SK-N-SH (cell line): Measurements from ENCODE around the gene MYO3A. TPM values are rescaled to one million over a fixed set of nuclear protein-coding genes. Genes with fewer than 3 reads are reported as not detected.

Source experiments
- CTCF ChIA-PET: fragments of 300-600, 350-600 bp; formaldehyde crosslinking; extraction: SDS; loops from one replicate; lab custom pipeline; 2021; lab: Yijun Ruan, JAX
- POLR2A ChIA-PET: fragments of 350-600 bp; sonication (Branson Sonifier 250); formaldehyde crosslinking; extraction: SDS; loops from one replicate; lab custom pipeline; 2020; ENCODE audit warnings: antibody characterized with exemption, inconsistent platforms; lab: Yijun Ruan, JAX
- DNase-seq: peaks from one replicate; pipeline ENCODE4 v3.0.0; 2012
- H2AFZ ChIP-seq: fragments of 200-600 bp; sonication (generic); 2 replicates; pipeline ENCODE4 v1.8.1; 2016; ENCODE audit warnings: antibody characterized with exemption, mild to moderate bottlenecking, low read depth
- H3F3A ChIP-seq: fragments of 200-600 bp; sonication (generic); replicated peaks from 2 replicates; pipeline ENCODE3; 2016; ENCODE audit warnings: antibody characterized with exemption, mild to moderate bottlenecking; ENCODE audit not compliant: insufficient read depth
- H3K27ac ChIP-seq, 2 experiments: fragments of 200-500 bp in 1 of 2; fragments of 200-600 bp in 1 of 2; sonication (Bioruptor generic) in 1 of 2; sonication (generic), shearing (Covaris generic) in 1 of 2; 2 replicates each; pipeline versions ENCODE4 v1.5.1 to v1.6.1; 2014 to 2016; ENCODE audit warnings: low read depth in 2 of 2, inconsistent platforms in 1 of 2, low read length in 1 of 2, mild to moderate bottlenecking in 1 of 2, mixed read lengths in 1 of 2
- H3K27me3 ChIP-seq: fragments of 200-600 bp; sonication (generic), shearing (Covaris generic); 2 replicates; pipeline ENCODE4 v1.6.1; 2016; ENCODE audit warnings: mixed run types; ENCODE audit not compliant: insufficient read depth
- H3K36me3 ChIP-seq, 2 experiments: fragments of 200-500 bp in 1 of 2; fragments of 200-600 bp in 1 of 2; sonication (Bioruptor generic) in 1 of 2; sonication (generic) in 1 of 2; replicated peaks in 1 of 2; 2 replicates each; pipeline versions ENCODE3 to v1.5.1; 2014 to 2016; ENCODE audit warnings: low read length in 1 of 2, mild to moderate bottlenecking in 1 of 2; ENCODE audit not compliant: insufficient read depth in 2 of 2, control insufficient read depth in 1 of 2
- H3K4me1 ChIP-seq, 2 experiments: fragments of 200-500 bp in 1 of 2; fragments of 200-600 bp in 1 of 2; sonication (Bioruptor generic) in 1 of 2; sonication (generic), shearing (Covaris generic) in 1 of 2; 2 replicates each; pipeline versions ENCODE4 v1.5.1 to v1.6.1; 2014 to 2016; ENCODE audit warnings: low read depth in 1 of 2, low read length in 1 of 2, mixed run types in 1 of 2; ENCODE audit not compliant: insufficient read depth in 2 of 2, control insufficient read depth in 1 of 2
- H3K4me2 ChIP-seq: fragments of 200-600 bp; sonication (generic), shearing (Covaris generic); 2 replicates; pipeline ENCODE4 v1.6.1; 2017; ENCODE audit warnings: mixed run types
- H3K4me3 ChIP-seq, 2 experiments: fragments of 200-500 bp in 1 of 2; fragments of 200-600 bp in 1 of 2; sonication (Bioruptor generic) in 1 of 2; sonication (generic), shearing (Covaris generic) in 1 of 2; 2 replicates each; pipeline versions ENCODE4 v1.5.1 to v1.8.1; 2014 to 2016; ENCODE audit warnings: low read depth in 2 of 2, inconsistent platforms in 1 of 2, low read length in 1 of 2, mild to moderate bottlenecking in 1 of 2, mixed read lengths in 1 of 2, moderate library complexity in 1 of 2
- H3K79me2 ChIP-seq: fragments of 200-600 bp; sonication (generic); 2 replicates; pipeline ENCODE4 v1.8.1; 2017; ENCODE audit warnings: mild to moderate bottlenecking; ENCODE audit not compliant: insufficient read depth
- H3K9ac ChIP-seq: fragments of 200-600 bp; sonication (generic); 2 replicates; pipeline ENCODE4 v1.6.1; 2017; ENCODE audit warnings: mixed run types
- H3K9me2 ChIP-seq: fragments of 200-600 bp; sonication (generic); 2 replicates; pipeline ENCODE4 v1.6.1; 2017; ENCODE audit warnings: mixed run types
- H3K9me3 ChIP-seq: fragments of 200-600 bp; sonication (generic); 2 replicates; pipeline ENCODE4 v1.6.1; 2017; ENCODE audit warnings: mixed run types, mild to moderate bottlenecking, moderate library complexity
- H4K20me1 ChIP-seq: fragments of 200-600 bp; sonication (generic); 2 replicates; pipeline ENCODE4 v1.6.1; 2017; ENCODE audit warnings: mild to moderate bottlenecking, mixed run types; ENCODE audit not compliant: insufficient read depth
- CHD2 ChIP-seq: fragments of 150-350 bp; IDR thresholded peaks from 2 replicates; pipeline ENCODE4 v1.6.1; 2018; ENCODE audit warnings: low read length; ENCODE audit not compliant: partially characterized antibody
- FOXJ3 ChIP-seq: sonication (generic); formaldehyde crosslinking; IDR thresholded peaks from 2 replicates; pipeline ENCODE4 v1.5.1; 2020; ENCODE audit warnings: mild to moderate bottlenecking, missing genetic modification reagents
- FOXM1 ChIP-seq: IDR thresholded peaks from 2 replicates; pipeline ENCODE4 v1.4.0; 2012; ENCODE audit warnings: low read depth, mild to moderate bottlenecking
- IRF3 ChIP-seq: fragments of 150-350 bp; IDR thresholded peaks from 2 replicates; pipeline ENCODE4 v1.6.1; 2016; ENCODE audit warnings: mild to moderate bottlenecking, low read depth, low read length
- NRF1 ChIP-seq: IDR thresholded peaks from 2 replicates; pipeline ENCODE4 v1.6.1; 2012; ENCODE audit warnings: low read depth, mild to moderate bottlenecking, low read length
- RCOR1 ChIP-seq: fragments of 150-350 bp; IDR thresholded peaks from 2 replicates; pipeline ENCODE4 v1.6.1; 2017; ENCODE audit warnings: antibody characterized with exemption, low read length
- REST ChIP-seq: IDR thresholded peaks from 2 replicates; pipeline ENCODE4 v1.6.1; 2012; ENCODE audit warnings: mild to moderate bottlenecking, low read depth, low read length, moderate library complexity
- RXRA ChIP-seq: IDR thresholded peaks from 2 replicates; pipeline ENCODE4 v1.4.0; 2012; ENCODE audit warnings: low read depth, mild to moderate bottlenecking, borderline replicate concordance
- TAF1 ChIP-seq: IDR thresholded peaks from 2 replicates; pipeline ENCODE4 v1.6.1; 2012; ENCODE audit warnings: low read depth, mild to moderate bottlenecking, low read length, moderate library complexity, borderline replicate concordance
- USF2 ChIP-seq: fragments of 150-350 bp; IDR thresholded peaks from 2 replicates; pipeline ENCODE4 v1.6.1; 2017; ENCODE audit warnings: antibody characterized with exemption, low read length, low read depth, borderline replicate concordance
- ZBTB33 ChIP-seq: IDR thresholded peaks from 2 replicates; pipeline ENCODE4 v1.4.0; 2012; ENCODE audit warnings: low read depth, borderline replicate concordance
- WGBS: methylation state at CpG from one replicate; pipeline ENCODE4 v1.1.6; 2017; ENCODE audit warnings: low lambda C conversion rate; 5-methylcytosine and 5-hydroxymethylcytosine counted together
- polyA plus RNA-seq, 3 experiments: library from polyadenylated mRNA; depleted of rRNA; stranded (reverse); fragments of >200 nt; gene quantifications; 2 replicates each; pipeline ENCODE4 v1.2.3, GENCODE V29; 2012

The MYO3A gene
- polyA plus RNA-seq, 1 of the 3 experiments (the other 2 are of a cell fraction), result not detected

GRCh38 chr10:26052326-26052725 is 118.3 kb downstream of the MYO3A start:
- Histone ChIP-seq H3K4me3 (no peak overlapping the region), H3K4me1 (no peaks in the 10 kb centered on the region), H3K36me3 (no peaks in the 10 kb centered on the region), H4K20me1 (no peaks in the 10 kb centered on the region), H3K27me3 (no peaks in the 10 kb centered on the region), H3K79me2 (no peaks in the 10 kb centered on the region), H3K4me2 (no peak overlapping the region), H3K9me3 (no peaks in the 10 kb centered on the region), H3K27ac (no peak overlapping the region), H3F3A (no peaks in the 10 kb centered on the region), H2AFZ (no peak overlapping the region), H3K9me2 (no peaks in the 10 kb centered on the region), H3K9ac (no peak overlapping the region)
- 0% methylated on average over 4 of the region's 4 CpGs for WGBS
- ChIA-PET CTCF (no interaction called here), POLR2A (no interaction called here)
- no peak for TF ChIP-seq RXRA
- no peak for TF ChIP-seq REST
- no peak for TF ChIP-seq NRF1
- TF ChIP-seq IRF3, result no peak
- no peak for TF ChIP-seq RCOR1
- TF ChIP-seq FOXM1, result no peak
- no peak for TF ChIP-seq CHD2
- TF ChIP-seq USF2, result no peak
- TF ChIP-seq FOXJ3 (CRISPR knock-in tag), result no peak
- TF ChIP-seq ZBTB33, result no peak
- TF ChIP-seq TAF1, result no peak
- no peak for DNase-seq
